ENCODE measurements around the gene PGPEP1. TPM values are rescaled to one million over a fixed set of nuclear protein-coding genes. Genes with fewer than 3 reads are reported as not detected.
A peak's percentile ranks its signal among the peaks of the same experiment; 100 is the strongest.

The PGPEP1 gene
- total RNA-seq, 4 donors from 2014 or later: 15.0 to 50.3 (median 28.0) TPM

DNA sequence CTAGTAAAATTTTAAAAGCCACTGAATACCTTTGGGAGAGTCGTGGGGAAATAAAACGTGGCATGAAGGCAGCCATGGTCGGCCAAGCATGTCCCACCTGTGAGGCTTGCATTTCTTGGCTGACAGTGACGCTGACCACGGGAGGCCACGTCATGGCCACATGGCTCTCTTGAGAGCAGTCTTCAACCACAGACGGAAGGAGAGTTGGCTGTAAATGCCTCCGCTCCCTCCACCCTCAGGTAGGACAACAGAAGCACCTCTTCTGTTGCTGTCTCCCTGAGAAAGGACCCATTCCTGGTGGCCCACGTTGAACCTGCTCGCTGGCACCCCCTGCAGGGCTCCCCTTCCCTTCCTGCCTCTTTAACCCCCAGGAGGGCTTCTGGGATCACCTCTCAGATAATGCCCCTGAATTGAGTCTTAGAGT is 67.7 kb downstream of the PGPEP1 start:
- H3K9me3 ChIP-seq: no peaks in the 10 kb centered on the region
- H3K36me3 ChIP-seq: no peaks in the 10 kb centered on the region
- intact Hi-C loops (cut with DNase I): loop anchor here (2.0 kb wide), 1 partner anchor 59 kb away; no protein-coding TSS in a partner anchor
- 71% methylated on average over 8 of the region's 10 CpGs for WGBS
- no peak for DNase-seq (ENCODE audit: extremely low spot score)
- H3K27me3 ChIP-seq: no peaks in the 10 kb centered on the region
- peaks cover 0 to 7% (median 3%) of the 10 kb centered on the region in 4 donors for H3K4me1 ChIP-seq
- TF ChIP-seq POLR2A (IDR thresholded peaks at IDR 0.05; ENCODE audit: low read depth) (no peak), POLR2AphosphoS5 (IDR thresholded peaks at IDR 0.05) (no peak), EP300 (IDR thresholded peaks at IDR 0.05) (no peak)
- TF ChIP-seq, protein P1, sequence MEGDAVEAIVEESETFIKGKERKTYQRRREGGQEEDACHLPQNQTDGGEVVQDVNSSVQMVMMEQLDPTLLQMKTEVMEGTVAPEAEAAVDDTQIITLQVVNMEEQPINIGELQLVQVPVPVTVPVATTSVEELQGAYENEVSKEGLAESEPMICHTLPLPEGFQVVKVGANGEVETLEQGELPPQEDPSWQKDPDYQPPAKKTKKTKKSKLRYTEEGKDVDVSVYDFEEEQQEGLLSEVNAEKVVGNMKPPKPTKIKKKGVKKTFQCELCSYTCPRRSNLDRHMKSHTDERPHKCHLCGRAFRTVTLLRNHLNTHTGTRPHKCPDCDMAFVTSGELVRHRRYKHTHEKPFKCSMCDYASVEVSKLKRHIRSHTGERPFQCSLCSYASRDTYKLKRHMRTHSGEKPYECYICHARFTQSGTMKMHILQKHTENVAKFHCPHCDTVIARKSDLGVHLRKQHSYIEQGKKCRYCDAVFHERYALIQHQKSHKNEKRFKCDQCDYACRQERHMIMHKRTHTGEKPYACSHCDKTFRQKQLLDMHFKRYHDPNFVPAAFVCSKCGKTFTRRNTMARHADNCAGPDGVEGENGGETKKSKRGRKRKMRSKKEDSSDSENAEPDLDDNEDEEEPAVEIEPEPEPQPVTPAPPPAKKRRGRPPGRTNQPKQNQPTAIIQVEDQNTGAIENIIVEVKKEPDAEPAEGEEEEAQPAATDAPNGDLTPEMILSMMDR (IDR thresholded peaks at IDR 0.05): peak in 1 of 3 experiments; percentile 40
- no peak overlapping the region for H3K27ac ChIP-seq (replicated peaks in 1 of 4)
- no peak overlapping the region for H3K4me3 ChIP-seq

DNA sequence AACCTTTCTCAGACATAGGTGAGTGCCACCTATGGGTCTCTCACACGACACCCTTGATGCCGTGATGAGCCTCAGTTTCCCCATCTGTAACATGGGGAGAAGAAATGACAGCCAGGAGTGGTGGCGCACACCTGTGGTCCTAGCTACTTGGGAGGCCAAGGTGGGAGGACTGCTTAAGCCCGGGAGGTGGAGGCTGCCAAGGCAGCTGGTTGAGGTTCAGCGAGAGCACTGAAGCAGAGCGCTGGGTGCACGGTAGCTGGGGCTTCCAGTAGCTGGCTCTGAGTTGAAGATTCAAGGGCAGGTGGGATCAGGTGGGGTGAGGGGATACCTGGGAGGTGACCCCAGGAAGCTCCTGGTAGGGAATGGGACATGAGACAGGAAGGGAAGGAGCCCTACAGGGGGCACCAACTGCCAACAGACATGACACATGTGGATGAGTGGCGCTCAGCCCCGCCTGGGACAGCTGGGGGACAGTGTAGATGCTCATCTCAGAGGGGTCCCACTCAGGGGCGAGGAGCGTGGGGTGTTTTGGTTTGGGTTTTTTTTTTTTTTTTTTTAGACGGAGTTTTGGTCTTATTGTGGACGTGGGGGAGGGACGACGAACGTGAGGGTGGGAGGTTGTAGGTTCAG is 72.3 kb downstream of the PGPEP1 start:
- TF ChIP-seq POLR2A (IDR thresholded peaks at IDR 0.05; ENCODE audit: low read depth) (no peak), POLR2AphosphoS5 (IDR thresholded peaks at IDR 0.05) (no peak), EP300 (IDR thresholded peaks at IDR 0.05) (no peak)
- TF ChIP-seq, protein P1 (IDR thresholded peaks at IDR 0.05): no peak
- Histone ChIP-seq H3K4me1 (peaks cover 34 to 45% (median 40%) of the 10 kb centered on the region in 4 donors), H3K27me3 (no peaks in the 10 kb centered on the region), H3K27ac (replicated peaks in 1 of 4) (no peak overlapping the region), H3K4me3 (no peak overlapping the region), H3K9me3 (no peaks in the 10 kb centered on the region), H3K36me3 (no peaks in the 10 kb centered on the region)
- WGBS: 77% methylated on average over 16 of the region's 16 CpGs
- intact Hi-C loops (cut with DNase I): loop anchor here (5.0 kb wide), 1 partner anchor 135 kb away; no protein-coding TSS in a partner anchor
- no peak for DNase-seq (ENCODE audit: extremely low spot score)

DNA sequence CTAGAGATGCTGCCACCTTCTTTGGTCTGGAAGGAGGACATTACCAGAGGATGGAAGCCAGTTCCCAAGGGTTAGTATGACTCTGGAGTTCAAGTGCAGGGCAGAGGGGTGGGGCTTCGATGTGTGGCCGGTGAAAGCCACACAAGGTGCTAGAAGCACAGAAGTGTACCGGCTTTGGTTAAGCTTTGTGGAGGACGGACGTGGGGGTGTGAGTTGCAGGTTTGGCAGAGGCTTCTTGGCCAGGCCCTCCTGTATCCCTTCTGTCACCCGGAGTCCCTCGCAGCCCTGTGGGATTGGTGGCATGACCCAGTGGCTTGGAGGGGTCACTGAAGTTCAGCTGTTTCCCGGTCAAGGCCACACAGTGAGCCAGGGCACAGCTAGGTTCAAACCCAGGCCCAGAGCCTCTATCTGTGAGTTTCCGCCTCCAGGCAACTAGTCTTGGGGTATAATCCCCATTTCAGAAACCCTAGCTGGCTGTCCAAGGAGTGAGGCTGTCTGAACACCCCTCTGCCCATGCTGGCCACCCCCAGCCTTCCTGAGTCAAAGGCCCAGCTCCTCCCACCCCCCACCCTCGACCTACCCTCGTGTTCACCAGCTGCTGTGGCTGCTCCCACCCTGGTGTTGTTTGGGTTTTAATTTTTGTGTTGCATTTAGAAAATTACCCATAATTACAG is 74.2 kb downstream of the PGPEP1 start:
- peak overlapping the region; percentile 32 to 53 (median 39) for H3K4me3 ChIP-seq
- no peaks in the 10 kb centered on the region for H3K9me3 ChIP-seq
- DNase-seq (ENCODE audit: extremely low spot score): no peak
- H3K36me3 ChIP-seq: no peaks in the 10 kb centered on the region
- intact Hi-C loops (cut with DNase I): loop anchor here (5.0 kb wide), 1 partner anchor 137 kb away; no protein-coding TSS in a partner anchor
- peak overlapping the region; percentile 86 to 88 (median 88) for H3K27ac ChIP-seq (replicated peaks in 1 of 4)
- peaks cover 47 to 60% (median 54%) of the 10 kb centered on the region in 4 donors for H3K4me1 ChIP-seq
- no peak for TF ChIP-seq EP300 (IDR thresholded peaks at IDR 0.05)
- TF ChIP-seq, protein P1 (IDR thresholded peaks at IDR 0.05): no peak
- WGBS: 43% methylated on average over 8 of the region's 11 CpGs
- no peaks in the 10 kb centered on the region for H3K27me3 ChIP-seq

DNA sequence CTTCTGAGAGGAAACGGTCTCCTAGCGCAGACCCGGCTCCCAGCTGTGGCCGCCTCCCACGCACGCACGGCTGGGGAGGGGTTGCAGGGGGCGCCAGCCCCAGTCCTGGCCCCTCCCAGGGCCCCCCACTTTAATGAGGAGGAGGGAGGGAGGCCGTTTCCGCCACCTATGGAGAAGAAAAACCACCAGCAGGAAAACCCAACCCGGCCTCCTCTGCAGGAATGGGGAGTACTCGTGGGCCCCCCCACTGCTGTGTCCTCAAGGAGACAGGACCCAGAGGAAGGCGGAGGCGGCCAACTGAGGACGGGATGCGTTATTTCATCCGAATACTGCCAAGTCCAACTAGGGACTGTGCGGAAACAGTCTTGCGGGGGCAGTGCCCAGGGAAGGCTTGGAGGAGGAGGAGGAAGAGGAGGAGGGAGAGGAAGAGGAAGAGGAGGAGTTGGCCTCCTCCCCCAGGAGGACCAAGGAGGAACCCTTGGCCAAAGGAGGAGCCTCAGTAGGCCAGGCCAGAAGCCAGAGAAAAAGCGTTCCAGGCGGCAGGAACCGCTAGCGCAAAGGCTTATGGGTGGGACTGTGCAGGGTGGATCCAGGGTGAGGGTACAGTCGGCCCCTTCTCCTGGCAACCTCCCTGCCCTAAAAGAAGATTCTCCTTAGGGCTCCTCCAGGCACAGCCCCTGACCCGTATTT is 74.9 kb downstream of the PGPEP1 start:
- Histone ChIP-seq H3K27ac (replicated peaks in 1 of 4) (peak overlapping the region; percentile 86 to 88 (median 88)), H3K27me3 (no peaks in the 10 kb centered on the region), H3K9me3 (no peaks in the 10 kb centered on the region), H3K36me3 (no peaks in the 10 kb centered on the region), H3K4me1 (peaks cover 53 to 64% (median 59%) of the 10 kb centered on the region in 4 donors), H3K4me3 (peak overlapping the region; percentile 32 to 53 (median 39))
- 14% methylated on average over 25 of the region's 25 CpGs for WGBS
- intact Hi-C loops (cut with DNase I): no loop called here
- no peak for DNase-seq (ENCODE audit: extremely low spot score)
- TF ChIP-seq POLR2A (IDR thresholded peaks at IDR 0.05; ENCODE audit: low read depth) (no peak), POLR2AphosphoS5 (IDR thresholded peaks at IDR 0.05) (peak; percentile 75 to 78)

DNA sequence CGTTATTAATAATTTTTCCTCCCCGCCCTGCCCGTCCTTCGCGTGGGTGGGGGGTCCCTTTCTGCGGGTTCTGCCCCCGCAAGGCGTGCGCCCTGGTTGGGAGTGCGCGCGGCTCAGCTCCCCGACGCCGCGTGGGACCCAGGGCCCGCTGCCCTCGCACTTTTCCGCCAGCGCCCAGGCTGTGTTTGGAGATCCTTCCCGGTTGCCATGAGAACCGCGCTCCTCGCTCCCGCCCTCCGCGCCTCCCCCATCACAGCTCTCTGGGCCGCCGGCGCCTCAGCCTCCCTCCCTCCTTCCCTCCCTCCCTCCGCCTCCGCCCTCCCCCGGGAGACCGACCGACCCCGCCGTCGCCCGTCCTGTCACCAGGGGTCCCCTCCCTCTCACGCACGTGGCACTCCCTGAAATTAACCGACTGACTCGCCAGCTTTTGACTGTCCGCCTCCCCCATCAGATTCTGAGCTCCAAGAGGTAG is 76.4 kb downstream of the PGPEP1 start:
- H3K4me3 ChIP-seq: peak overlapping the region; percentile 55 to 95 (median 78)
- H3K4me1 ChIP-seq: peaks cover 64 to 74% (median 72%) of the 10 kb centered on the region in 4 donors
- peak; percentile 48 to 68 for TF ChIP-seq POLR2AphosphoS5 (IDR thresholded peaks at IDR 0.05)
- TF ChIP-seq, protein P1 (IDR thresholded peaks at IDR 0.05): no peak
- DNase-seq (ENCODE audit: extremely low spot score): peak; percentile 96
- H3K36me3 ChIP-seq: no peaks in the 10 kb centered on the region
- peak overlapping the region; percentile 86 to 88 (median 88) for H3K27ac ChIP-seq (replicated peaks in 1 of 4)
- H3K9me3 ChIP-seq: no peaks in the 10 kb centered on the region
- intact Hi-C loops (cut with DNase I): no loop called here
- H3K27me3 ChIP-seq: no peaks in the 10 kb centered on the region
- 2% methylated on average over 38 of the region's 44 CpGs for WGBS

All from esophagus muscularis mucosa (tissue), 4 donors.